Esophagus muscularis mucosa (tissue), 4 donors: ENCODE results near the gene SNCA.

Experiments used
- CTCF ChIP-seq, 3 experiments: fragments of 200-600 bp in 2 of 3; fragments of 450-650 bp in 1 of 3; sonication (generic) in 2 of 3; IDR thresholded peaks; one replicate each; pipeline ENCODE4 v1.5.1; 2017 to 2019; ENCODE audit warnings: antibody characterized with exemption in 3 of 3, mild to moderate bottlenecking in 2 of 3, moderate library complexity in 1 of 3
- EP300 ChIP-seq: sonication (generic); formaldehyde crosslinking; IDR thresholded peaks from one replicate; pipeline ENCODE4 v1.6.1; 2017; ENCODE audit warnings: antibody characterized with exemption
- POLR2A ChIP-seq: fragments of 450-650 bp; IDR thresholded peaks from one replicate; pipeline ENCODE4 v1.6.1; 2017; ENCODE audit warnings: antibody characterized with exemption, moderate library complexity, mild to moderate bottlenecking, low read depth
- POLR2AphosphoS5 ChIP-seq, 2 donors: sonication (generic); formaldehyde crosslinking; IDR thresholded peaks; one replicate each; pipeline ENCODE4 v1.6.1; 2017; ENCODE audit warnings: antibody characterized with exemption in 2 of 2

GRCh38 chr4:89847571-89848325 is 10.8 kb upstream of the SNCA start:
- TF ChIP-seq CTCF (IDR thresholded peaks at IDR 0.05) (no peak), POLR2AphosphoS5 (IDR thresholded peaks at IDR 0.05) (no peak), EP300 (no peak), POLR2A (no peak)
